K562 (cell line): ENCODE results near the gene CPE. TPM values are rescaled to one million over a fixed set of nuclear protein-coding genes. Genes with fewer than 3 reads are reported as not detected.

ENCODE experiments used
- EGR1 ChIP-seq: fragments of 450-650 bp; conservative IDR thresholded peaks from 2 replicates; pipeline ENCODE4 v1.6.1; 2017; ENCODE audit warnings: mild to moderate bottlenecking
- FUS ChIP-seq: fragments of 200-400 bp; formaldehyde crosslinking; optimal IDR thresholded peaks from 2 replicates; pipeline ENCODE3; 2017; ENCODE audit warnings: low read depth, low read length
- REST ChIP-seq, 2 experiments: fragments of 450-650 bp; formaldehyde crosslinking in 1 of 2; IDR thresholded peaks; 2 replicates each; pipeline versions ENCODE4 v1.4.0 to v1.6.1; 2014 to 2020; ENCODE audit warnings: mild to moderate bottlenecking in 2 of 2, borderline replicate concordance in 1 of 2, low read depth in 1 of 2
- polyA plus RNA-seq, 8 experiments: library from polyadenylated mRNA; depleted of rRNA in 4 of 8; stranded (reverse) in 5 of 8; unstranded in 3 of 8; fragments of >200 nt; fragmentation: Nextera tagmentation in 2 of 8; fragmentation: Illumina TruSeq in 1 of 8; extraction: Ambion mirVana in 2 of 8; extraction: Trizol in 1 of 8; gene quantifications; 2 replicates each; pipeline versions ENCODE4 v1.2.1 to v1.2.3, GENCODE V29; 2011 to 2014; ENCODE audit warnings: inconsistent platforms in 1 of 8, missing spikeins in 1 of 8
- total RNA-seq, 7 experiments: library from RNA; depleted of rRNA in 6 of 7; stranded (reverse); fragments of >200 nt in 6 of 7; fragmentation: Illumina TruSeq in 2 of 7; extraction: Trizol in 2 of 7; gene quantifications; 2 replicates each; pipeline versions ENCODE4 v1.2.1 to v1.2.3, GENCODE V29; 2011 to 2021; ENCODE audit warnings: low replicate concordance in 1 of 7

The CPE gene
- total and polyA plus RNA-seq, 9 of the 15 experiments (the other 6 are each of a cell fraction or from before 2014, with no cell fraction given): 0.04 to 0.16 (median 0.06) TPM; not detected in 4

- no peak for TF ChIP-seq REST (IDR thresholded peaks at IDR 0.05; ENCODE audit: borderline replicate concordance)
- TF ChIP-seq REST (CRISPR knock-in tag; IDR thresholded peaks at IDR 0.05; ENCODE audit: low read depth): no peak
- TF ChIP-seq EGR1: no peak
- no peak for TF ChIP-seq FUS
These were observed 139.3 kb downstream of the CPE start (continued) for GRCh38 chr4:165518024-165518616.
